GM19328 (cell line): ENCODE results near the gene PAQR4.

Source experiments
- ATAC-seq: cut with Tn5 transposase; IDR thresholded peaks from one replicate; pipeline ENCODE4 v1.9.1; 2021; ENCODE audit warnings: mild to moderate bottlenecking, moderate library complexity; ENCODE audit not compliant: unreplicated experiment

Gene PAQR4

GRCh38 chr16:3003582-3004270 is 34.6 kb downstream of the PAQR4 start:
- ATAC-seq = peak; percentile 98

GRCh38 chr16:3004319-3004718 is 35.2 kb downstream of the PAQR4 start:
- peak; percentile 4 for ATAC-seq

GRCh38 chr16:3004781-3005284 is 35.7 kb downstream of the PAQR4 start:
- no peak for ATAC-seq

GRCh38 chr16:3007059-3007956 is 38.2 kb downstream of the PAQR4 start:
- ATAC-seq = no peak

- no peak for ATAC-seq
Observed at GRCh38 chr16:3007957-3008689, 39.0 kb downstream of the PAQR4 start.

- no peak for ATAC-seq
Observed at GRCh38 chr16:3008690-3009037, 39.5 kb downstream of the PAQR4 start.

GRCh38 chr16:3009568-3010390 is 40.6 kb downstream of the PAQR4 start:
- no peak for ATAC-seq

GRCh38 chr16:3010510-3010909 is 41.4 kb downstream of the PAQR4 start:
- ATAC-seq = no peak

- ATAC-seq = no peak
Observed at GRCh38 chr16:3012246-3012645, 43.1 kb downstream of the PAQR4 start.

- ATAC-seq = no peak
Observed at GRCh38 chr16:3012828-3013420, 43.8 kb downstream of the PAQR4 start, which contains the start of gene CLDN9. Gene CLDN9, plus strand, starts transcription at chr16:3012923. Its CDS starts 440 bp downstream, at chr16:3013363.

GRCh38 chr16:3013491-3013951 is 44.4 kb downstream of the PAQR4 start:
- ATAC-seq = no peak

- no peak for ATAC-seq
Observed at GRCh38 chr16:3013998-3014690, 45.0 kb downstream of the PAQR4 start.

GRCh38 chr16:3014971-3015370 is 45.8 kb downstream of the PAQR4 start:
- ATAC-seq = no peak

GRCh38 chr16:3015865-3016521 is 46.8 kb downstream of the PAQR4 start:
- ATAC-seq = no peak

GRCh38 chr16:3017344-3017743 is 48.2 kb downstream of the PAQR4 start:
- ATAC-seq = no peak

GRCh38 chr16:3017794-3018506 is 48.8 kb downstream of the PAQR4 start, which contains the start of gene CLDN6:
Gene CLDN6, minus strand, starts transcription at chr16:3018183. Its CDS starts 2,162 bp downstream, at chr16:3016021.
- ATAC-seq = no peak

GRCh38 chr16:3019594-3020246 is 50.6 kb downstream of the PAQR4 start:
- ATAC-seq = no peak

GRCh38 chr16:3020247-3020603 is 51.1 kb downstream of the PAQR4 start, which contains the start of gene TNFRSF12A:
Gene TNFRSF12A, plus strand, starts transcription at chr16:3020368. Its CDS starts 30 bp downstream, at chr16:3020398.
- no peak for ATAC-seq
